ENCODE data around the gene SLC6A20.

The SLC6A20 gene

GRCh38 chr3:45773714-45774449 is 22.5 kb downstream of the SLC6A20 start:
- Histone ChIP-seq H3K36me3 (no peaks in the 10 kb centered on the region), H3K27me3 (ENCODE audit: insufficient read depth, low read depth, severe bottlenecking) (peaks cover 5% of the 10 kb centered on the region), H3K4me3 (ENCODE audit: low read depth, low read length) (no peak overlapping the region), H3K27ac (no peak overlapping the region), H3K9me3 (ENCODE audit: severe bottlenecking) (no peaks in the 10 kb centered on the region)
- no peak for DNase-seq
- no peak for TF ChIP-seq CTCF (IDR thresholded peaks at IDR 0.05; ENCODE audit: low read depth, low read length)

GRCh38 chr3:45773072-45773471 is 23.3 kb downstream of the SLC6A20 start:
- Histone ChIP-seq H3K27me3 (ENCODE audit: insufficient read depth, low read depth, severe bottlenecking) (peaks cover 5% of the 10 kb centered on the region), H3K27ac (no peak overlapping the region), H3K4me3 (ENCODE audit: low read depth, low read length) (no peak overlapping the region), H3K36me3 (no peaks in the 10 kb centered on the region), H3K9me3 (ENCODE audit: severe bottlenecking) (no peaks in the 10 kb centered on the region)
- no peak for TF ChIP-seq CTCF (IDR thresholded peaks at IDR 0.05; ENCODE audit: low read depth, low read length)
- no peak for DNase-seq

- Histone ChIP-seq H3K36me3 (no peaks in the 10 kb centered on the region), H3K9me3 (ENCODE audit: severe bottlenecking) (no peaks in the 10 kb centered on the region), H3K27me3 (ENCODE audit: insufficient read depth, low read depth, severe bottlenecking) (peaks cover 5% of the 10 kb centered on the region), H3K4me3 (ENCODE audit: low read depth, low read length) (no peak overlapping the region), H3K27ac (no peak overlapping the region)
- TF ChIP-seq CTCF (IDR thresholded peaks at IDR 0.05; ENCODE audit: low read depth, low read length): no peak
- no peak for DNase-seq
These were observed 23.8 kb downstream of the SLC6A20 start for GRCh38 chr3:45772341-45773035.

- TF ChIP-seq CTCF (IDR thresholded peaks at IDR 0.05; ENCODE audit: low read depth, low read length): no peak
- no peak overlapping the region for H3K27ac ChIP-seq
- no peak overlapping the region for H3K4me3 ChIP-seq (ENCODE audit: low read depth, low read length)
- H3K9me3 ChIP-seq (ENCODE audit: severe bottlenecking): no peaks in the 10 kb centered on the region
- H3K27me3 ChIP-seq (ENCODE audit: insufficient read depth, low read depth, severe bottlenecking): peaks cover 2% of the 10 kb centered on the region
- DNase-seq: no peak
- no peaks in the 10 kb centered on the region for H3K36me3 ChIP-seq
These were observed 24.5 kb downstream of the SLC6A20 start for GRCh38 chr3:45771831-45772230.

- Histone ChIP-seq H3K27me3 (ENCODE audit: insufficient read depth, low read depth, severe bottlenecking) (no peaks in the 10 kb centered on the region), H3K4me3 (ENCODE audit: low read depth, low read length) (no peak overlapping the region), H3K9me3 (ENCODE audit: severe bottlenecking) (no peaks in the 10 kb centered on the region), H3K36me3 (no peaks in the 10 kb centered on the region), H3K27ac (no peak overlapping the region)
- TF ChIP-seq CTCF (IDR thresholded peaks at IDR 0.05; ENCODE audit: low read depth, low read length): no peak
- no peak for DNase-seq
These were observed 25.1 kb downstream of the SLC6A20 start for GRCh38 chr3:45771166-45771775.

Data from WERI-Rb-1 (cell line).